ENCODE measurements around the gene ADAM12. TPM values are rescaled to one million over a fixed set of nuclear protein-coding genes. Genes with fewer than 3 reads are reported as not detected.

ADAM12 gene
- total RNA-seq, 2 donors from 2014 or later, result 6.7 to 7.9 TPM

DNA sequence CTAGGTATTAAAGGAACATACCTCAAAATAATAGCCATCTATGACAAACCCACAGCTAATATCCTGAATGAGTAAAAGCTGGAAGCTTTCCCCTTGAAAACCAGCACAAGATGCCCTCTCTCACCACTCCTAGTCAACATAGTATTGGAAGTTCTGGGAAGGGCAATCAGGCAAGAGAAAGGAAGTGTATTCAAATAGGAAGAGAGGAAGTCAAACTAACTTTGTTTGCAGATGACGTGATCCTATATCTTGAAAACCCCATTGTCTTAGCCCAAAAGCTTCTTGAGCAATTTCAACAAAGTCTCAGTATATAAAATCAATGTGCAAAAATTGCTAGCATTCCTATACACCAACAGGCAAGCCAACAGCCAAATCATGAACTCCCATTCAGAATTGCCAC lies 360.6 kb downstream of the ADAM12 start:
- no peak for ATAC-seq
- DNase-seq, result no peak
- intact Hi-C loops (cut with DNase I), result no loop called here

DNA sequence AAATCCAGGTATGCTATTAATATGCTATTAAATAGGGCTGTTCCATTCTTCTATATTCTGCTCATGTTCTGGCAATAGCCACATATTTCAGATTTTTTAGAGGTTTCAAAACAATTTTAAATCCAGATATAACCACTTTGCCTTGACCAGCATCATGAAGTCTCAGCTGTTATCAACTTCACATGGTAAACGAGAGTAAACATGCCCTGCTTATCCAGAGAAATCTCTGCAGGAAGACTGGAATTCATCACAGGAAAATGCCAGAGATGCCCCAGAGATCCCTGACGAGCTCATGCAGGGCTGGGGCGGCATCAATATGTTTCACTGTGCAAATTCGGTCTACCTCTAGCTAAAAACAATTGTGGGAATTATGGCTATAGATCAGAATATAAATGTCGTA lies 365.4 kb downstream of the ADAM12 start:
- intact Hi-C loops (cut with DNase I), result no loop called here
- no peak for DNase-seq
- ATAC-seq, result no peak

DNA sequence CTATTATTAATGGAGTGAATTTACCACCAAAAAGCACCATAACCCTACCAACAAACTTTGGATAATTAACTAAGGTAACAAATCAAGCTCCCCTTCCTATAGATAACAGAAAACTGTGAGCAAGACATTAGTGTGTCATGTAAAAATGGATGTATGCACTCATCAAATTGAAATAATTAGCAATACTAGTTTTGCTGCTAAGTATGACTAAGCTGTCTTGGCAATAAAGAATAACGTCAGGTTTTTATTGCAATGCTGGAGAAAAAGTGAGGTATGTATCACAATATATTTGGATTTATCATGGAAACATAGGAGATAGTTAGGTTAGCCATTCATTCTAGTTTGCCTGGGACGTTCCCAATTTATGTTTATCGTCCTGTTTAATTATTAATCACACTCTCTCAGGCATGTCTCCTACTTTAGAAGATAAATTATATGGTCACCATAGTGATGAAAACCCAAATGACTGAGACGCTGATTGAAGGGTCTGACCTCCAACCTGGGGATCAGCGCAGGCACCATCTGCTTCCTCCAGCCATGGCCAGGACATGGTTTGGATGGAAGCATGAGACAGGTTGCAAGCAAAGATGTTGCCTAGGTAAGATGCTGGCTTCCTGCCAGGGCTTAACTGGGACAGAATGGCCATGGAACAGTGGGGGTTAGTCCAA lies 366.3 kb downstream of the ADAM12 start:
- DNase-seq (no peak), ATAC-seq (no peak)
- intact Hi-C loops (cut with DNase I), result no loop called here

DNA sequence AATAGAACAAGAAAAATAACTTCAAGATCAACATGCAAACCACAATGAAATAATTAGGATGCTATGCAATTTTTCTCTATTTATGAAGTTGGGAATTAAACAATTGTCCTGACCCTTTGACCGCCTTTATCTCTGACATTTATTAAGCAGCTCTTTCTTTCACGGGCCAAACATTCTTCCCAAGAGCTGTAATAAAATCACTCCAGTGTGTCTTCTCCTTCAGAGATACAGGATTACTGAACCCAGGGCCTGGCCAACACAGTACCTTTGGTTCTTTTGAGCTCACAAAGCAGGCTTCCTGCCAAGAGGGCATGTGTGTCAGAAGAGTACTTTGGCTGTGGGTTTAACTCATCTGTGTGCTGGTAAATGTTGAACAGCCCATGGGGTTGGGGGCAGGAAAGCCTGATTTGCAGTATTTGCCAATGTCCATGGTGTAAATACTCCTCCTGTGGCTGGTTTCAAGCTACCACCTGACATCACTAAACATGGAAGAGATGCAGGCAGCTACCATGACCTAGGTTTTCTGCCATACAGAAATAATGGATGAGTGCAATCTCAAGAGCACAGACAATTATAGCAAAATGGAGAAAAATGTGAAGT lies 370.2 kb downstream of the ADAM12 start:
- DNase-seq (no peak), ATAC-seq (no peak)
- intact Hi-C loops (cut with DNase I), result no loop called here

DNA sequence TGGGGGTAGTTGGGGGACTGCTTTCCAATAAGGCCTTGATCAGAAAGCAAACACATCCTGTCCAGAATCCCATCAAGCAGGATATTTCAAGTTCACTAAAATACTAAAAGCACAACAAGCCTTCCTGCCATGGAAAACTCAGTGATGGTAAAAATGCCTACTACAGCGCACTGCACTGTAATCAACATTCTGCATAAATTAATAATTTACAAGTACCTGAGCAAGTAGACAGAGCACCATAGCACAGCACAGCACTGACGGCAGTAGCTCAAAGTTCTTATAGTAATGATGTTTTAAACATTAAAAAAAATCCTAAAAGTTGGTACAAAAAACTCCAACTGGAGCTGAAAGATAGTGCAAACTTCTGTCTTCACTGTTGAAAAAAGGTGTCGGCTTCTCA lies 371.4 kb downstream of the ADAM12 start:
- ATAC-seq (no peak), DNase-seq (no peak)
- intact Hi-C loops (cut with DNase I), result no loop called here

DNA sequence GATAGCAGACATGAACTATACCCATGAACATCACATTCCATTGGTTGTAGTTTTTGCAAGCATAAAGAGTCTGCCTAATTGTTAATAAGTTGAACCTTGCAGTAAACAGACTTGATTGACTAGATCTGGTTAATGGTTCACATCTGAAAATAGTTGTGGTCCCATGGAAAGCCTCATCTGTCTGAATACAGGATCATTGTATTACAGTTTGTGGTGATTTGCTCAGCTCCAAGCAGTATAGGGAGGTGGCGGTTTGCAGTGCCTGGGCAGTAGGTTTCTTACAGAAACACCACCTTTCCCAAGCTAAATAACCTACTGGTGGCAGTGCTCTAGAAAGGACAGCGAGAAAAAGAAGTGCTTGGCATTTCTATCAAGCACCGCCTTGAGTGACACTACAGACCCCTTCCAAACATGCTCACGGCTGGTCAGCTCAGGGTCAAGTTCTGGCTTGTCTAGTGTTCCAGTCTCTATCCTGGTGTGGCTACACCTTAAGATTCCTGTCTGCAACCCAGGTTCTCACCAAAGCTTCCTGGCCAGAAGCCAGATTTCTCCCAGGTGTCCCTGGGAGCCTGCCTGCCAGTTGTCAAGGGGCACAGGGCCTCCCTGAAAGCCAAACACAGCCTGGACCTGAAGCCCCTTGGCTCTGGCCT lies 372.0 kb downstream of the ADAM12 start:
- intact Hi-C loops (cut with DNase I), result no loop called here
- no peak for DNase-seq
- no peak for ATAC-seq

DNA sequence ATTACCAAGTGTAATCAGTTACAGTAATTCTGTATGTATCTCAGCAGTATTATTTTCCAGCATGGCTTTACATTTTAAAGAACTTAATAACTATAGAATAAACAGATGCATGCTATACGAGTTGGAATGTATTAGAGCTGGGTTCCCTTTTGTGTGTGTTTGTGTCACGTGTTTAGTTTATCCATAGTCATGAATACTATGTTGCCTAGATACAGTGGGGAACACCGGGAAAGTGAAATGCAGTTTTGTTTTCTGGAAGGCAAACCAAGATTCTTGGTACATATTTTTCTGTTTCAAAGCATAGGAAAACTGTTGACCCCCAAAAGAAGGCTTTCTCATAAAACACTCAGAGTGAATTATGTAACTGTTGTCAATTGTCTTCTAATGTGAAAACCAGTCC lies 372.9 kb downstream of the ADAM12 start:
- ATAC-seq (no peak), DNase-seq (no peak)
- intact Hi-C loops (cut with DNase I), result no loop called here

DNA sequence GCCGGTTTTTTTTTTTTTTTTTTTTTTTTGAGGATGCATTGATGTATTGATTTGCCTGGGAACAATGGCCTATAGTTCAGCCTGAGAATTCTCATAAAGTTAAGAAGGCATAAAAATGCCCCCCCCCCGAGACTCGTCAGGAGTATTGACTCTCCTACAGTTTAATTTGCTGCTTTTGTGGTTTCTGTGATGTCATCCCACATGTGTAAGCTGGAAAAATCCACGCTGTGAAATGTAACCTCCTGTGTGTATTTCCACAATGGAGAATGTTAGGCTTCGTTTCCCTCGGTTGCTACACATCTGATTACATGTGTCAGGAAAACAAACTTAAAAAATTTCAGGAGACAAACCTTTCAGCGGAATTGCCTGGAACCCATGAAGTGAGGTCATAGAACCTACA lies 374.0 kb downstream of the ADAM12 start:
- DNase-seq (no peak), ATAC-seq (no peak)
- intact Hi-C loops (cut with DNase I), result no loop called here

DNA sequence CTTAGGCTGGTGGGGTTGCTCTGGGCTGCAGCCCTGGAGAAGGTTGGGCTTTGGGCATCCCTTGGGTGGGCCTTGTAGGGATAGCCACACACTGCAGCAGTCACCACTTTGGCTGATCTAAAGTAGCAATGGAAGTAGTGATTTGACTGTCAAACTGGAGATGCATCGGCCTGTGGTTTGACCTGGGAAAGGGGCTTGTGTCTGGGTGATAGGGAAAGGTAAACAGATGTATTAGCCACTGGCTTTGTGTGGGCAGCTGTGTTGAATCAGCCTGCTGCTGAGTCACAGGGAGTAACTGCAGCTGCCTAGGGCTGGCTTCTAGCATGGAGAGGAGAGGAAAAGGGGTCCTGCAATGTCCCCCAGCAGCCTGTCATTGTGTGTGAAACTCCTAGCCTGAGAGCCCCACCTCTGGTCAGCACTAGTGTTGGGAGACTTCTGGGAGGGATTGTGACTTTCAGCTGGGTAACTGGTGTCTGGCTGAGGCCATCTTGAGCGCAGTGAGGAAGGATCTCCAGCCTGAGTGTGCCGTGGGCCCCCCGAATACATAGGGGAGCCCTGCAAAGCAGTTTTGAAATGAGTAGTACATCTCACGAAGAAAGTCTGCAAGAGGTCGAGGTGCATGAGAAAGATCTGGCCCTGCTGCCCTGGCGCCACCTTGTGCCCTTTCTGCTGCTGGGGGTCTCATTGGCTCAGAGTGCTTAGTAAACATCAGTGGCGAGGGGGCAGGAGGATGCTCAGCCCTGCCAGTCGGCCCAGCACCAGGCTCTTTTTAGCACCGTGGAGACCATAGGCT lies 374.6 kb downstream of the ADAM12 start:
- intact Hi-C loops (cut with DNase I), result no loop called here
- no peak for DNase-seq
- peak in 1 of 2 donors; percentile 68 for ATAC-seq

DNA sequence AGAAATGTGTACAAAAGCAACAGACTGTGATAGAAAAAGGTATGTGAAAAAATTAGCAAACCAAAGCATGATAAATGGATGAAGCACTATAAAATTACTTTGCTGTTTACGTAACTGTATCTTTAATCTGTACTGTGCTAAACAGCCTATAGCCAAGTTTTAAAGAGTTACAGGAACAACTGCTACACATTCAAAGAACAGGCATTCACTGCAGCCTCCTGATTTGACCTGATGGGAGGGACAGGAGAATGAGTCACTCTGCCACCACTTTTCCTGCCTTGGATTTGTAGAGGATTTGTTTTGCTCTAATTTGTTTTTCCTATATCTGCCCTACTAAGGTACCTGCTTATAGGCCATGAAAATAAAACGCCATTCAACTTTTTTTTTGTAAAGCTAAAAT lies 375.8 kb downstream of the ADAM12 start:
- ATAC-seq (no peak), DNase-seq (no peak)
- intact Hi-C loops (cut with DNase I), result no loop called here

DNA sequence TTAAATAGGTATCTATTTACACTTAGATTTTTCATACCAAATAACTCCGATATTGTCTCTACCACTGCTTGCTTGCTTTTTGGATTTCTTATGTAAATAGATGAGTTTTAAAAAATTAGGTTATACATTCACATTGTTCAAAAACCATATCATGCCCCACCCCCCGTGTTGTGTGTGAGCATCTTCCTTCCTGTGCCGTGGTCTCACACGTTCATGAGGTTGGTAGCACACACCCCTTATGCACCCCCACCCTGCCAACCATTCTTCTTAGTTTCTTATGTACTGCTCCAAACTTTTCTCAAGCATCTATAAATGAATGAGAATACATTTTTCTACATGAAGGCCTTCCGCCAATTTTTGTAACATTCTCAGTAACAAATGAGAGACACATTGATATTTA lies 376.3 kb downstream of the ADAM12 start:
- ATAC-seq (no peak), DNase-seq (no peak)
- intact Hi-C loops (cut with DNase I), result no loop called here

DNA sequence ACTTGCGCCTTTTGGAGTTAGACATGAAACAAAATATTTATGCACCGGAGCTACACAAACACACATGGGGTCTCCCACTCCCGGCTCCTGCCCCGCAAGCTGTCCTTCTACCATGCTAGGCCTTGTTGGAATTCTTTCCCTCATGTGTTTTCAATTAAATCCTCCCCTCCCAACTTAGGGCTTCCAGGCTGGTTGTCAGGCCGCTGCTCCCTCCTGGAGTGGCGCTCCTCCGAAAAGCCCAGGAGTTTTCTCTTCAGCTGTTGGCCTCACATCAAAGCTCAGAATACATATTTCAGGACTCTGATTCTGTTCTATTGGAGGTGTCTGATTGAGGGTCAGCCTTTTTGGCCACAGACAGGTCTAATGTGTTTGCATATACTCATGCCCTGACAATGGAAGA lies 378.6 kb downstream of the ADAM12 start:
- ATAC-seq (no peak), DNase-seq (no peak)
- intact Hi-C loops (cut with DNase I), result no loop called here

DNA sequence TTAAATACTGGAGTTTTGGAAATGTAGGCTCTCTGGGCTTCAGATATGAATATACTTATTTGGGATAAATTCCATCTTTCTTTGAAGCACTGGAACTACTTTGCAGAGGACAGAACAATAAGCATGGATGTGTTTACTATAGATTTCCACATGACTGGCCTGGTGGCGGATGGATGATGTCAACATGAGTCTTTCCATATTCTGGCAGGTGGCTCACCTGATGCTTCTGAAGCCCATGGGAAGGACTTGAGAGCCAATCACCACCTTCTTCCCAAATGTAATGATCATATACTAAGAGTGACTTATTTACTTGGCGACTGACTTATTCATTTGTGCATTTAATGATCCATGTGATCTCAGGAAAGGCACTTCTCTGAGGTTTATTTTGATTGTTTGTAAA lies 381.4 kb downstream of the ADAM12 start:
- intact Hi-C loops (cut with DNase I), result no loop called here
- no peak for DNase-seq
- no peak for ATAC-seq

DNA sequence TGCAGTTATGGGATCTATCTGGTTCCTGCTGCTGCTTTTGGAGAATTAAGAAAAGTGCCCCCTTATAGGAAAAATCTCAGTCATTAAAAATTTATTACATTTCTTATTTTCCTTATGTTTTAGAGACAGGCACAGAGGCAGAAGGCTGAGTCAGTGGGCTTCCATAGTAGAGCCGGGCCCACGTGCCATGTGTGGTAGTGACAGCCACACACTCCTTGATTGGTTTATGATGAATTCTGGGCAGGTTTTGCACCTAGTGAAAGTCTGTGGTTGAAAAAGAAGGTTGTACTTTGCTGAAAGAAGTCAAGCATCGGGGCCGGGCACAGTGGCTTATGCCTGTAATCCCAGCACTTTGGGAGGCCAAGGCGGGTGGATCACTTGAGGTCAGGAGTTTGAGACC lies 382.0 kb downstream of the ADAM12 start:
- intact Hi-C loops (cut with DNase I), result no loop called here
- DNase-seq, result no peak
- no peak for ATAC-seq

DNA sequence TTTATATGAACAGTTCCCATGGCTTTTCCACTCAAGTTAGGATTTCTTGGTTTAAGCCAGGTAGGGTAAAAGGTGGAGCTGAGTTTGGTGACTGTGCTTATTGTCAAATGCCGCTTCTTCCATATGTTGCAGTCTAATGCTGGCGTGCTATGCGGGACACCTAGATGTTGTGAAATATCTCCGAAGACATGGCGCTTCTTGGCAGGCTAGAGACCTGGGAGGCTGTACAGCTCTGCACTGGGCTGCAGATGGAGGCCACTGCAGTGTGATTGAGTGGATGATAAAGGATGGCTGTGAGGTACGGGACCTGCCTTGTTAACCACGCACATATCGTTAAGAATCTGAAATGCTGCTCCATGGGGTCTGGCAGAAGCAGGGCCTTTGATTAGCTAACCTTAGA lies 383.5 kb downstream of the ADAM12 start:
- intact Hi-C loops (cut with DNase I), result no loop called here
- DNase-seq, result no peak
- ATAC-seq, result no peak

DNA sequence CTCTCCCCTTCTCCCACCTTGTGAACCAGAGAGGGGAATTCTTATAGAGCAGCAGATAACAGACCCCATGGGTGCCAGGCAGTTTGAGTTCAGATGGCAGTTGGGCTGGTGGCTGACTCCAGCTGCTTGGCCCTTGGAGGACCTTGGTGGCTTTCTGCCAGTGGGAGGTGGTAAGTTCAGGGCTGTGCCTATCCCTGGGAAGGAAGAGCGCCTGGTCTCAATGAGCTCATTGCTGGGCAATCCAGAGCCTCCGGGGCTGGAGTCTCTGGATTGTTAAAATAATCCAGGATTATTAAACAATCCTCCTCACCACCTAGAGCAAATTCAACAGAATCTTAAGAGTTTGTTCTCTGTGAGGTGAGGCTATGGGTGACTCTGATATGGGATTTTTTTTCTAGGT lies 386.7 kb downstream of the ADAM12 start:
- DNase-seq (peak; percentile 56), ATAC-seq (peak in 1 of 2 donors; percentile 44)
- intact Hi-C loops (cut with DNase I), result no loop called here

DNA sequence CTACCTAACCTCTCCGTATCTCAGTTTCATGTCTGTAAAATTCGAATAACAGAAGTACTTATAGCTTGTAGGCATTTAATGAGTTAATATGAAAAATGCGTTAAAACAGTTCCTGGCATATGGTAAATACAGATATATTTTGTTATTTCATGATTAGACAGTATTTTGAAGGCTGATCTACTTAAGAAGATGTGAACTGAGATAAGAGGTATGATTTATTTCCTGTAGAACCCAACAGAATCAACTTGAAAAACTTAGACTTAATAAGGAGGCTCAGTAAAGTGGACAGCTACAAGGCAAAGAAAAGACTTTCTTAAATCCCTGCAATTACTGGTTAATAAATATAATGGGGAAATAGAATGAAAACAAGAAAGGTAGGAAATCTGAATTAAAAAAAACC lies 388.6 kb downstream of the ADAM12 start:
- DNase-seq (no peak), ATAC-seq (no peak)
- intact Hi-C loops (cut with DNase I), result no loop called here

DNA sequence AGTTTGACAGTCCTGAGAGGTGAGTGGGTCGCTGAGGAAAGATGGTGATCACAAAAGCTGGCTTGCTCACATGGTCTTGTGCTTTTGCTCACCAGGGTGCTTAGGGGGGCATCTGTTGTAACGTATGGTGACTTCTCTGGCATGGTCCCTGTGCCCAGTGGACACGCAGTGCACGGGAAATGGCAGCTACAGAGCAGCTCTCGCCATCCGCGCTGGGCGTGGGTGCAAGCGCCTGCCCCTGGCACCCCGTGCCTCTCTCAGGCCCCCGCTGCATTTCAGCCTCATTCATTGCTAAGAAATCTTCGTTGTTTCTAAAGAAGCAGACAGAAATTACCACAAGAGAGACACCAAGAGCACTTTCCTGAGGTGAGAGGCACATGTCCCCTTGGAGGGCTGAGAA lies 390.7 kb downstream of the ADAM12 start:
- intact Hi-C loops (cut with DNase I), result no loop called here
- no peak for ATAC-seq
- DNase-seq, result no peak

DNA sequence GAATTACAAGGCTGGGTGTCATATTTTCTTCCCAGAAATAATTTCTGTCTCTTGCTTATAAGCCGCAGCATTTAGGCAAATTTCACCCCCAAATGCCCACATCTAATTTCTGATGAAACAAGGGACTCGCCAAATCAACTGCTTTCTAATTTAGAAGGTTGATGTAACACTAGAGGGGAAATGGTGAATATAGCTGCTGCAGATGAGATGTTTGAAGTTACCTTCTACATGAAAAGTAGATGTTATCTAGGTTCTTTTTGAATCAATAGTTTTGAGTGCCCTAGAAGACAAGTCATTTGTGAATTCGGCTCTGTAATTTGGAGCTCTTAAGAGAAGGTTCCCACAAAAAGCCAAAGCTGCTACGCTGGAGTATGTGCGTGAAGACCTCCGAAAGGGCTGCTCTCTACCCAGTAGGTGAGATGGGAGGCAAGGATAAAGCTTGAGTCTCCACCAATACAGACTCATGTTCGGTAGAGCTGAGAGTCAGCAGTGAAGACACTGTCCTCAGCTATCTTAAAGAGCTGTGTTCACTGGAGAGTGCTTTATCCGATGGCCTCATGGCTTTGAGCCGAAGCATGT lies 392.5 kb downstream of the ADAM12 start:
- DNase-seq, result no peak
- ATAC-seq, result no peak
- intact Hi-C loops (cut with DNase I), result no loop called here

DNA sequence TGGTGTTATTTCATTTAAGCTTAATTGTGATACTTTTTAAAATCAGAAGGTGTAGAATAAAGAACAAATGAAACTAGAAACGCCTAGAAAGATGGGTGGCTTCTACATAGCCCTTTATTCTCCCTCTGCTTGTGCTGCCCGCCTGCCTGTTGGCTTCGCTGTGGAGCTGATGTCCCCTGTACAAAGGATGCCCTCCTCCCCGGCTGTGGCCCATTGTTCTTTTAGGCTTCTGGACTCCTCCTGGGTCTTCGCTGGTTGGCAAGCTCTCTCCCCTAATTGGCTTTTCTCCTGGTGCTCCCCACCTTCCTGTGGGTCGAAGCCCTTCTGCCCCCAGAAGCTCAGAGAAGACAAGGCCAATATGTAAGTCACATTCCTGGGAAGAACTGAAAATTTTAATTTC lies 393.7 kb downstream of the ADAM12 start:
- ATAC-seq, result no peak
- intact Hi-C loops (cut with DNase I), result no loop called here

More for the DNA sequence above, 393.7 kb downstream of the ADAM12 start:
- no peak for DNase-seq
